SJSA1 (cell line): Measurements from ENCODE around the gene MRC1. TPM values are rescaled to one million over a fixed set of nuclear protein-coding genes. Genes with fewer than 3 reads are reported as not detected.
"Not testable (repeated sequence)": the region's sequence is repeated elsewhere in the genome, so short reads cannot be mapped to it uniquely, and the experiment has no call there.

ENCODE experiments used
- DNase-seq, 2 experiments: peaks; one replicate each; pipeline ENCODE4 v3.0.0-alpha.2; 2015 to 2020; ENCODE audit warnings: low spot score in 2 of 2, low read depth in 1 of 2
- H3K27ac ChIP-seq: fragments of 250-450 bp; sonication (Bioruptor Pico); 2 replicates; pipeline ENCODE4 v1.5.1; 2020; ENCODE audit warnings: mild to moderate bottlenecking, moderate library complexity
- H3K27me3 ChIP-seq: fragments of 250-450 bp; sonication (Bioruptor Pico); replicated peaks from 2 replicates; pipeline ENCODE4 v1.5.1; 2020; ENCODE audit warnings: mild to moderate bottlenecking, moderate library complexity
- H3K36me3 ChIP-seq: fragments of 250-450 bp; sonication (Bioruptor Pico); 2 replicates; pipeline ENCODE4 v1.5.1; 2020; ENCODE audit warnings: mild to moderate bottlenecking
- H3K4me1 ChIP-seq: fragments of 250-450 bp; sonication (Bioruptor Pico); replicated peaks from 2 replicates; pipeline ENCODE4 v1.6.1; 2021; ENCODE audit warnings: mild to moderate bottlenecking
- H3K4me3 ChIP-seq: fragments of 250-450 bp; sonication (Bioruptor Pico); 2 replicates; pipeline ENCODE4 v1.5.1; 2020; ENCODE audit warnings: mild to moderate bottlenecking
- H3K9me3 ChIP-seq: fragments of 250-450 bp; sonication (Bioruptor Pico); replicated peaks from 2 replicates; pipeline ENCODE4 v1.5.1; 2020; ENCODE audit warnings: mild to moderate bottlenecking
- total RNA-seq: library from RNA; depleted of rRNA; stranded (reverse); fragments of >200 nt; shearing (Covaris generic); gene quantifications from 2 replicates; pipeline ENCODE4 v1.2.3, GENCODE V29; 2014

The MRC1 gene
- total RNA-seq, 1 experiment from 2014 or later = not detected

- H3K4me1 ChIP-seq = no peaks in the 10 kb centered on the region
- H3K27ac ChIP-seq = no peak overlapping the region
- no peaks in the 10 kb centered on the region for H3K9me3 ChIP-seq
- no peak overlapping the region for H3K4me3 ChIP-seq
- DNase-seq = peak; percentile 30 to 59
- H3K36me3 ChIP-seq = no peaks in the 10 kb centered on the region
- H3K27me3 ChIP-seq = 0 out of 2 replicates have a peak, but pooled peaks cover 4% of the 10 kb centered on the region
These were observed 101.1 kb downstream of the MRC1 start for GRCh38 chr10:17910125-17910789.

- no peak overlapping the region for H3K4me3 ChIP-seq
- H3K27ac ChIP-seq = no peak overlapping the region
- no peaks in the 10 kb centered on the region for H3K27me3 ChIP-seq
- no peaks in the 10 kb centered on the region for H3K36me3 ChIP-seq
- no peaks in the 10 kb centered on the region for H3K4me1 ChIP-seq
- H3K9me3 ChIP-seq = no peaks in the 10 kb centered on the region
- DNase-seq = no peak
These were observed 103.6 kb downstream of the MRC1 start for GRCh38 chr10:17912754-17913153.

- Histone ChIP-seq H3K4me1 (no peaks in the 10 kb centered on the region), H3K27me3 (no peaks in the 10 kb centered on the region), H3K9me3 (no peaks in the 10 kb centered on the region), H3K4me3 (no peak overlapping the region), H3K36me3 (no peaks in the 10 kb centered on the region), H3K27ac (no peak overlapping the region)
- no peak for DNase-seq
These were observed 104.5 kb downstream of the MRC1 start for GRCh38 chr10:17913604-17914003.

- Histone ChIP-seq H3K27ac (no peak overlapping the region), H3K27me3 (no peaks in the 10 kb centered on the region), H3K4me3 (no peak overlapping the region), H3K9me3 (no peaks in the 10 kb centered on the region), H3K4me1 (no peaks in the 10 kb centered on the region), H3K36me3 (no peaks in the 10 kb centered on the region)
- no peak for DNase-seq
These were observed 105.3 kb downstream of the MRC1 start for GRCh38 chr10:17914169-17915045.

GRCh38 chr10:17915181-17915580 is 106.0 kb downstream of the MRC1 start:
- Histone ChIP-seq H3K36me3 (no peaks in the 10 kb centered on the region), H3K9me3 (no peaks in the 10 kb centered on the region), H3K27ac (no peak overlapping the region), H3K27me3 (no peaks in the 10 kb centered on the region), H3K4me3 (no peak overlapping the region), H3K4me1 (no peaks in the 10 kb centered on the region)
- no peak for DNase-seq

- Histone ChIP-seq H3K27me3 (no peaks in the 10 kb centered on the region), H3K4me3 (no peak overlapping the region), H3K27ac (no peak overlapping the region), H3K36me3 (no peaks in the 10 kb centered on the region), H3K4me1 (no peaks in the 10 kb centered on the region), H3K9me3 (no peaks in the 10 kb centered on the region)
- DNase-seq = no peak
These were observed 109.2 kb downstream of the MRC1 start for GRCh38 chr10:17918187-17918903.

GRCh38 chr10:17921378-17921777 is 112.2 kb downstream of the MRC1 start:
- no peaks in the 10 kb centered on the region for H3K36me3 ChIP-seq
- no peak overlapping the region for H3K27ac ChIP-seq
- H3K4me3 ChIP-seq = no peak overlapping the region
- no peaks in the 10 kb centered on the region for H3K4me1 ChIP-seq
- no peaks in the 10 kb centered on the region for H3K9me3 ChIP-seq
- H3K27me3 ChIP-seq = no peaks in the 10 kb centered on the region
- no peak for DNase-seq

- H3K27me3 ChIP-seq = no peaks in the 10 kb centered on the region
These were observed 114.6 kb downstream of the MRC1 start for GRCh38 chr10:17923728-17924127.

GRCh38 chr10:17943033-17943745 is 134.0 kb downstream of the MRC1 start:
- Histone ChIP-seq H3K4me3 (no peak overlapping the region), H3K4me1 (no peaks in the 10 kb centered on the region), H3K27ac (no peak overlapping the region), H3K9me3 (no peaks in the 10 kb centered on the region), H3K27me3 (no peaks in the 10 kb centered on the region), H3K36me3 (no peaks in the 10 kb centered on the region)
- no peak for DNase-seq

More at GRCh38 chr10:17923728-17924127, 114.6 kb downstream of the MRC1 start:
- no peak for DNase-seq
- H3K4me3 ChIP-seq = no peak overlapping the region
- H3K9me3 ChIP-seq = no peaks in the 10 kb centered on the region
- no peaks in the 10 kb centered on the region for H3K4me1 ChIP-seq
- no peak overlapping the region for H3K27ac ChIP-seq
- H3K36me3 ChIP-seq = no peaks in the 10 kb centered on the region

- not testable (repeated sequence) for H3K9me3 ChIP-seq, H3K4me3 ChIP-seq, DNase-seq, H3K27me3 ChIP-seq, H3K27ac ChIP-seq, H3K4me1 ChIP-seq, H3K36me3 ChIP-seq
These were observed 141.1 kb downstream of the MRC1 start for GRCh38 chr10:17950269-17950668.

- Histone ChIP-seq H3K4me3 (no peak overlapping the region), H3K4me1 (no peaks in the 10 kb centered on the region), H3K9me3 (no peaks in the 10 kb centered on the region), H3K27me3 (no peaks in the 10 kb centered on the region), H3K27ac (no peak overlapping the region), H3K36me3 (no peaks in the 10 kb centered on the region)
- DNase-seq = no peak
These were observed 141.6 kb downstream of the MRC1 start for GRCh38 chr10:17950726-17951125.

GRCh38 chr10:17951868-17952371 is 142.8 kb downstream of the MRC1 start, which contains the start of gene SLC39A12:
TSS of gene SLC39A12 (plus strand) at chr10:17951918. CDS start at chr10:17953277, 1,359 bp downstream.
- H3K27ac ChIP-seq = no peak within 1 kb of the TSS
- no peaks in the 10 kb centered on the region for H3K27me3 ChIP-seq

GRCh38 chr10:17954372-17954771 is 145.2 kb downstream of the MRC1 start:
- H3K36me3 ChIP-seq, H3K4me3 ChIP-seq, H3K27me3 ChIP-seq, H3K4me1 ChIP-seq, H3K27ac ChIP-seq, DNase-seq, H3K9me3 ChIP-seq: not testable (repeated sequence)

More at GRCh38 chr10:17951868-17952371, 142.8 kb downstream of the MRC1 start, which contains the start of gene SLC39A12:
- no peak within 1 kb of the TSS for H3K4me3 ChIP-seq
- no peaks in the 10 kb centered on the region for H3K9me3 ChIP-seq
- H3K36me3 ChIP-seq = no peaks in the 10 kb centered on the region
- no peaks in the 10 kb centered on the region for H3K4me1 ChIP-seq
- DNase-seq = no peak
